ENCODE results near the gene MRFAP1.

Gene MRFAP1

GRCh38 chr4:6640292-6641163 lies at the start of gene MRFAP1:
MRFAP1 (plus strand) TSS chr4:6640685; CDS start chr4:6640863, 178 bp downstream.
- peak; percentile 97 for DNase-seq (ENCODE audit: low read depth)
- no peak for TF ChIP-seq CTCF (conservative IDR thresholded peaks at IDR 0.05; ENCODE audit: low read depth, low read length)
- peak within 1 kb of the TSS; percentile 93 for H3K4me3 ChIP-seq (ENCODE audit: low read depth, low read length)

GRCh38 chr4:6591313-6591712 lies 49.2 kb upstream of the MRFAP1 start:
- TF ChIP-seq CTCF (conservative IDR thresholded peaks at IDR 0.05; ENCODE audit: low read depth, low read length) = no peak
- no peak overlapping the region for H3K4me3 ChIP-seq (ENCODE audit: low read depth, low read length)
- no peak for DNase-seq (ENCODE audit: low read depth)

GRCh38 chr4:6591781-6592180 lies 48.7 kb upstream of the MRFAP1 start:
- H3K4me3 ChIP-seq (ENCODE audit: low read depth, low read length) = no peak overlapping the region
- no peak for TF ChIP-seq CTCF (conservative IDR thresholded peaks at IDR 0.05; ENCODE audit: low read depth, low read length)
- DNase-seq (ENCODE audit: low read depth) = no peak

- TF ChIP-seq CTCF (conservative IDR thresholded peaks at IDR 0.05; ENCODE audit: low read depth, low read length) = no peak
- DNase-seq (ENCODE audit: low read depth) = no peak
- no peak overlapping the region for H3K4me3 ChIP-seq (ENCODE audit: low read depth, low read length)
Observed at GRCh38 chr4:6592804-6593563, 47.5 kb upstream of the MRFAP1 start.

- no peak overlapping the region for H3K4me3 ChIP-seq (ENCODE audit: low read depth, low read length)
- no peak for DNase-seq (ENCODE audit: low read depth)
- TF ChIP-seq CTCF (conservative IDR thresholded peaks at IDR 0.05; ENCODE audit: low read depth, low read length) = no peak
Observed at GRCh38 chr4:6594341-6594740, 46.1 kb upstream of the MRFAP1 start.

- no peak overlapping the region for H3K4me3 ChIP-seq (ENCODE audit: low read depth, low read length)
- TF ChIP-seq CTCF (conservative IDR thresholded peaks at IDR 0.05; ENCODE audit: low read depth, low read length) = no peak
- DNase-seq (ENCODE audit: low read depth) = no peak
Observed at GRCh38 chr4:6594826-6595355, 45.6 kb upstream of the MRFAP1 start.

Data from choroid plexus epithelial cell (primary cell).